Activated CD4-positive, alpha-beta T cell treated with anti-CD3 and anti-CD28 coated beads, Interleukin-2, Interleukin-4, amounts not matched to agents 100 ng/mL and 50 ng/mL, durations not matched to agents 16 hours and 8 hours (primary cell): Measurements from ENCODE around the gene CTBP2.

Experiments used
- DNase-seq: peaks from one replicate; pipeline ENCODE4 v3.0.0-alpha.2; 2020; ENCODE audit warnings: low spot score

Gene CTBP2

DNA sequence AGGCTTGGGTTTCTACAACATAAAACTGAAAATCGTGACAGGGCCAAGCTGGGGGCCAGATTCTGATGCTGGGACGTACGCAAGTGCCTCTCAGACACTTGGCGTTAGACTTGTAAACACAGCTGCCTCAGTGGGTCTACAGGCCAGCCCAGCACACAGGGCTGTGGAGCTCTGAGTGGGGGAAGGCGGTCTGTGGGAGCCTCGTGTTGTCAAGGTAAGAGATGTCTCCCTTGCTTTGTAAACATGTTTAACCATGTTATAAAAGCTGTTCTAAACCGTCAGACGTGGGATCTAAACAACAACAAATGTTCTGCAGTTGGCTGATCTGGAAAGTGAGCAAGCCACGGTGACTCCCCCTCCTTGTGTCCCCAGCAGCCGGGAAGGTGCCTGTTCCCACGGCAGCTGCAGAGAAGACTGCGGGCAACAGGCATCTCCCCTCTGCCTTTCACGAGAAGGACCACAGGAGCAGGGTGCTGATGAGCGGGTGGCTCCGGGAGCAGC is 150.7 kb downstream of the CTBP2 start:
- DNase-seq: no peak

DNA sequence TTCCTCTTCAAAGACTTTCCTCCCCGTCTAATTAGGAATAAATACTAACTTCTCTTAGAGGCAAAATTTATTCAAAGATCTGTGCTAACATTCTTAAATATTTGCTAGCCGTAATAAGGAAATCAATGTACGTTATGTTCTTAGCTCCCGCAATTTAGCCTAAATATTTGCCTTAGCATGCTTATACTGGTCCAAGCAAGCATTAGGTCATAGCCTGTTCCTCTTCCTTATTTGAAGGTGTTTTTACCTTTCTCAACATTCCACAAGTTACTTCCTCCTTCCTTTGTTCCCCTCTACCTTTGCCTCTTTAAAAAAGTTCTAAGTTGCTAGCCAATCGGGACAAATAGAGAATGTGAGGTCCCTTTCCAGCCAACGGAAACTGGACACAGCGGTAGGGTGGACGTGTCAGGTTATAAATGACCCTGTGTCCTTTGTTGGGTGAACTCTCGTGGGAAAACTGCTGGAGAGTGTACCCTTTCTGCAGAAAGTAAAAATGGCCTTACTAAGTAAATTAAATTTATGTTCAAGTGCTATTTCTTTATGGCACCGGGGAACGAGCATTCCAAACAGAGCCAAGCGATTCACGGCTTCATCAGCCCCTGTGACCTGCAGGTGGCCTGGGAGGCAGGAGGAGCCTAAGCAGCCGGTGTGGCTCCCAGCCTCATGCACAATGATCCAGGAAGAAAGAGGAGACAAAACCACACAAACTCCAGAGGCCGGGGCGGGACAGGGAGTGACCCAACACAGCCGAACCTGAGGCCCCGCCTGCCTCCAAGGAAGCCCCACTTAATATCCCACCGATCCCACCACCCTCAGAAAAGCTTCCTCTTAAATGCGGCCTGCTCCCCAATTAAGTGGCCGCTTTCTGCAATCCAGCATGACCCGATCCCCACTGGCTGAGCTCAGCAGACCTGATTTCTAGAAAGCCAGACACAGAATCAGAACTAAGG is 151.4 kb downstream of the CTBP2 start:
- no peak for DNase-seq

DNA sequence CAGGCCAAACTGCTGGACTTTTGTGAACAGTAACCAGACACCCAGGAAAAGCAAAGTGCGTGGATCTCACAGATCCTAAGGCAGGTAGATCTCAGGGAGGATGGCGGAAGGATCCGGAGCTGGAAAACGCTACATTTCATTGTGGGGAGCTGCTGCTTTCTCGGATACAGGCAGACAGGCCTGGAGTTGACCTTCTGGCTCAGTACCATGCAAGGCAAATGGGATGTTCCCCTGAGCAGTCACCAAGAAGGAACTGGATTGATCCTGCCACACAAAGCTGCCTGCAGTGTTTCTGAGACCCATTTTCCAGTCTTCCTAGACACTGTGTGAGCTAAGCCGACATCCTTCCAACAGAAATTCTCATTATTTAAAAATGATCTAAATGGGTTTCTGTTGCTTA is 152.9 kb downstream of the CTBP2 start:
- DNase-seq: no peak

DNA sequence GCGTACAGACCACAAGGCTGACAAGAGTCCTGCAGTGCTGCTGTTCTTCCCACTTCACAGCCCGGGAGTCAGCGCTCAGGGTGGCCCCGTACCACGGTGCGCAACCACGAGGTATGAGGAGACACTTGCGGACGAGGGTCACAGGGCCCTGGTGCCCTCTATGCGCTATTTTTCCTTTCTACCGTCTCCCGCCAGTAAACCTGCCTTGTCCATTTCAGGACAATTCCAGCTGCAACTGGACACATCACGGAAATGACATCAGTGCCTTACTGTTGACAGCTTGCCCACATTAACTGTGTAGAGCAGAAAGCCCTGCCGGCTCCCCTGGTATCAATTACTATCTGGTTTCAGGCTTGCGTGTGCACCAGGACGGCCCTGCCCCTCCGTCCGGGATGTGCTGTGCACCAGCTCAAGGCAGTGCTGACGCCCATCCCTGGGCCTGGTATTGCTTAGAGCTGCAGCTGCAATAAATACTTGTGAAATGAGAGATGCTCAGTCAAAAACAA is 153.4 kb downstream of the CTBP2 start:
- no peak for DNase-seq

DNA sequence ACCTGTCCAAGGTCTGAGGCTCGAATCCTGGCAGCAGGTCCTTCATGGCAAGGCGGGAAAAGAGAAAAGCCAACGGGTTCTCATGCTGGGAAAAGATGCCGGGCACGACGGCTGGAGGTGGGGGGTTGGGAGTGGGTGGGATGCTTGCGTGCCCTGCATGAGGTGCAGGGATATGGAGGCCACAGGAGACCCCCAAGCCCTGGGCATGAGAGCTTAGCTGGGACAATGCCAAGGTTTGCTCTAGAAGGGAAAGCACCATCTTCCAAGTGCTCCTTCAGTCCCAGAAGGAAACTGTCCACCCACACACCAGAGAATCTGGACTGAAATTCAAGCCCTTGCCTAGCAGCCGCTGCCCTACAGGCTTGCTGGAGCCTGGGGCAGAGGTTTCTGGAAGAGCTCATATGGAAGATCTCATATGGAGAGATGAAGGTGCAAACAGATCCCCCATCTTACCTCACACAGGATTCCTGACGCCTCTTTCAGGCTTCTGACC is 154.1 kb downstream of the CTBP2 start:
- no peak for DNase-seq

DNA sequence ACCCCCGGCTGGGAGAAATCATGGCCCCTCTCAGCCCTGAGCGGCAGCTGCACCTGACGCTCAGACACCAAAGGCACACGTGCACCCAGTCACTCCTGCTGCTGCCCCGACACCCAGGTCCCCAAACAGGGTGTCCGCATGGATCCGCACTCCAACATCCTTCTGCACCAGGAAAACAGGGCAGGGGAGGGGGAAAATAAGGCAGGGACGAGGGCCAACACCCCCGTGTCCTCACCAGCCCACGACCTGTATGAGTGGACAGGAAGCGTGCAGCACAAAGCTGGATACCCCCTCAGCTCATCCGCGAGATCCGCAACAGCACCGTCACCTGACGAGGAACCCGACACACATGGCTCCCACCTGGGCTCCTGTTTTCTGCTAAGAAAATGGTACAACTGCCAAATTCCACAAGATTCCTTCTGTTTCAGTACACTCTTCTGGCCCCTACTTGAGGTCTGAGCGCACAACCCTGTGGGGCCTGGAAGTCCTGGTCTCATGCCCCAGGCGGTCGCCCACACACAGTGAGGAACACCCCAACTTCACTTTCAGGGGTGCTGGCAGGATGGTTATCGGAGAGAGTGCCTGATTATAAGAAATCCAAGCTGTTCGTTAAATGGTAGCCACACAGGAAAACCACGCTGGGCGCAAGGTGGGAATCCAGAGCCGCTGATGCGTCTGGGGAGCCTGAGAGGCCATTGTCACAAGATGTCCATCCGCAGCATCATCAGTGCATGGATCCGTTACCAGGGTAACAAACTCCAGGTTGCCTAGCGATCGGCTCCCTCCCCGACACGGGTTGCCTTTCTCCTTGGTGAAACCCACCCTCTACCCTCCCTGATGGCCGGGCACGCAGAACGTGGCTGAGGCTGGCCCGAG is 154.8 kb downstream of the CTBP2 start:
- no peak for DNase-seq

DNA sequence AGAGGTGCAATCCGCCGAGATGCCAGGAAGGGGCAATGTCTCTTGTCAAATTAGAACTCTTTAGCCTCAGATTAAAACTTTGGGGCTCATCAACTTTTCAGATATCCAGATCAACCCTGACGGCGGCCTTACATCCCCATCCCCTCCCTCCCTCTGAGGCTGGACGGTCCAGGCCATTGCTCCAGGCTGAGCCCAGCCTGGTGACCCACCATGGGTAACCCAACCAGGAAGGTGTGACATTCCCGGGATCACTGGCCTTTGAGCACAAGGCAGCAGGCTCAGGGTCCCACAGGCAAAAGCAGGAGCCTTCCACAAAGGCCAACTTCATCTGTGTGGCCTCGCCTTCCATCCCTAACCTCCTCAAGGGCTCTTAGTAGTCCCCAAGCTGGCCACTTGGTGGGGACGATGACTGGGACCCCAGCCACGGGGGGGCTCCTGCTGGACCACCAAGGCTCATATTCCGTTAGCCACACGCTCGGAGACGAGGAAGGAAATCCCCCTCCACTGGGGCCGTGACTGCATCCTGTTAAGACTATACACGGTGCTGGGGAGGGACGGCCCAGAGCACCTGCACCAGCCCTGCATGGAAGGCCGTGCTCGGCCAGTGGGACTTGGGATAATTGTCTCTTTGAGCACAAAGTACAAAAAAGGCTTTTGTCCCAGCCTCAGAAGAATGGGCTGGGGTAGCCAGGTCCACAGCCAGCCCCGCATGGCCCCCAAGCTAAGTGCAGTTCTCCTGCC is 155.6 kb downstream of the CTBP2 start:
- no peak for DNase-seq

DNA sequence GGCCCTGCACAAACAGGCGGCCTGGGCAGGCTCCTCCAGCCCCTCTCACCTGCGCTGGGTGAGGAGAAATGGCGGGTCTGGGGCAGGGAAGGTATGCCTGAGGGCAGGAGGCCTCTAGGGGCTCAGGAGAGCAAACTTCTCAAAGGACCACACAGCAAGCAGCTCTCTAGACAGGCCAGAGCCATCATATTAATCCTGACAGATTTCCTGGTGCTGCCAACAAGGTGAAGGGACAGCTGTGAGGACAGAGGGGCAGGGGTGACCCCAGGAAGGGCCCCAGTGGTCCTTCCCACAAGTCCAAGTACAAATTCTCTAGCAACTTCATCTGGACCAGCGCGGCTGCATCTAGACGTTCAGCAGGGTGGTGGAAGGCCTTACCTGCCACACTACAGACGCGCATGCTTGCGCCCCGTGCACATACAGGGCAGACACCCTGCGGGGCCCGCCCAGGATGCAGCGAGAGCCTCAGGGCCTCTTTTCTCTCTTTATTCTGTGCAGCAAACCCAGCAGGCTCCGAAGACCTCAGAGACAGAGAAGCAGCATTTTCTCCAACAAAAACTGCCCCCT is 156.4 kb downstream of the CTBP2 start:
- DNase-seq: no peak

DNA sequence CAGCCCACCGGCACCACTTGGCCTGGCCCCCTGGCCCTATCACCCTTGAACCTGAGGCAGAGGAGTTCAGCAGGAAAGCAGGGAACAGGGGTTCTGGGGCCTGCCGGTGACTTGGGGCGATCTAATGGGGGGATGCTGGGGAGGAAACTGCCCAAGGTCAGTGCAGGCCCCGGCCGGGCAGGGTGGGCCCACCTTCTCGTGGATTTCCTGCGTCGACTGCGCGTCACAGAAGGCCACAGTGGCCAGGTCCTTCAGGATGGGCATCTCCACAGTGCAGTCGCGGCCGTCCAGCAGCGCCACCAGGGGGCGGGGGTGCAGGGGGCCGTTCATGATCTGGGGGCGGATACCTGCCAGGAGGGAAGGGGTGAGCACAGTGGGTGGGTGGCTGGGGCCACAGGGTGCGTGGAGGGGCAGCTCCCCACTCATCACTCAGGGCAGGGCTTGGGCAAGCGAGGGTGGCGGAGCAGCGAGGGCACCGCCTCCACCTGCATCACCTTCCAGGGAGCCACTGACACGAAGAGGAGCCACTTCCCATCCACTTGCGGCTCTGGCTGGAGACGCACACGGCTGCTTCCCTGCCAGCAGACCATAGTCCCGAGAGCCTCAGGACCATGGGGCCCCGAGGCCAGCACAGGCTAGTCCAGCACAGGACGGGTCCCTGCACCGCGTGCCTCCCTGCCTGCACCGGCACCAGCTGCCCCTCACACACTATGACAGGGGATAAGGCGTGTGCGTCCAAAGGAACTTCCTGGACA is 157.0 kb downstream of the CTBP2 start:
- no peak for DNase-seq

DNA sequence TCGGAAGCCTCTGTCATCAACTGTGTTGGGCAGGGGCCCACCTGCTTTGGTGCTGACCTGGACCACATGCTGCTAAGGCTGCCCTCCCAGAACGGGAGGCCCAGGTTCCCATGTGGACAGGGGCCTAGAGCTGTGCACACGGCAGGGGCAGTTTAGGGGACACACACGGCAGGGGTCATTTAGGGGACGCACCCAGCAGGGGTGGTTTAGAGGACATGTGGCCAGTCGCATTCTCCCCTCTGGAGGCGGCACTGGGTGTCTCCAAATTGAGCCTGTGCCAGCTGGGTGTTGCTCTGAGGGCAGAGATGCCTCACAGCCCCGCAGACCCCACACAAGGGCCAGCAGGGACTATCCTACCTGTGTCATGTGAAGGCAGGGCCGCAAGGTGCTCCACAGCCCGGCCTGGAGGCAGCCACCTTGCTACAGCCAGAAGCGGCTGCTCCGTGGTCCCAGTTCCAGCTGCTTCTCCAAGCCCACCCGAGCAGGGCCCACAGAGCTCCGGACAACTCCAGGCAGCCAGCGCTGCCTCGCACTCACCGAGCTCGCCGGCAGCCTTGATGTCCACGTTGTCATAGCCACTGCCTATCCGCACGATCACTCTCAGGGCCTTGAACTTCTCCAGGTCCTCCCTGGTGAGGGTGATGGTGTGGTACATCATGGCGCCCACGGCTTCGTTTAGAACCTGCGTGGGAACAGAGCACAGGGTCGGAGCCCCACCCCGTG is 157.8 kb downstream of the CTBP2 start:
- no peak for DNase-seq

DNA sequence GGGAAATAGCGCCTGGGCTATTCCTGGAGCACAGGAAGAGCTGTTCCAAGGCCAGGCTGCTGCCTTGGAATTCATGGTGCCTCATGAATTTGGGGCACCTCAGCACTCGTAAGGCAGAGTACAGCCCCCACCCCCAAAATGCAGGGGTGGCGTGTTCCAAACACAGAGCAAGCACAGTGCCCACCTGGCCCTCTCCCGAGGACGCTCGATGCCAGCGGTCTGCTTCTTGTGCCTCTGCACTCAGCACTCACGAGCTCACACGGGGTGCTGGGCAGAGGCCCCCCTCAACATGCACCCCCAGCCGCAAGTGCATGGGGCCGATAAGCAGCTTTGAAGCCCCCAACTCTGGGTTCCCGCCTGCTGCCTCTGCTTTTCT is 158.3 kb downstream of the CTBP2 start:
- DNase-seq: no peak

DNA sequence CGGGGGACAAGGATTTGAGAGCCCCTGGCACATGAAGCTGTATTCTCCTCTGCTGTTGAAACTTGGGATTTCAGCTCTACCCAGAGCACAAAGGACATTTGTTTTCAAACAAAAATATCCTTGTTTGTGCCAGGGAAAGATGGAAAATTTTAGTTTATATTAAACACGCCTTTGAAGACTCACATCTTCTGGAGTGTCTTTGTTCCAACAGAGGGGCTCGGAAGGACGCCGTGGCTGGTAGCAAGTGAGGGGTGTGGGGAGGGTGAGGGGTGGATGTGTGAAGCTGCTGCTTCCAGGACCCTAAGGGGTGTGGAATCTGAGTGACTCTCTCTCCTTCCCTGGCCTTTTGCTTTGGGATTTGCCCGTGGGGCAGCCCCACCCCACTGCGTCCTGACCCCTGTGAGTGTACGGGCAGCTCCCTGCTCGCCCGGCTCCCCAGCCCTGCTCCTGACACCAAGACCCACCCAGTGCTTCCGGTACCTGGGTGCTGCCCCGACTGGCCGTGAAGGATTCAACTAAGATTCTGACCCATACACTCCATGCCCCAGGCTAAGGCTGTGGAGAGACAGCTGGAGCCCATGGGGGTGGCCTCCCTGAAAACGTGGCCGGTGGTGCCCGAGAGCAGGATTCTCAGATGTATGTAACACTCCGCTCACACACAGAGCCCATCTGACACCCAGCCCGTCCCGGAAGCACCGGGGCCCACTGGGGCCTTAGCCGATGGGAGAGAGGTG is 158.9 kb downstream of the CTBP2 start:
- no peak for DNase-seq

DNA sequence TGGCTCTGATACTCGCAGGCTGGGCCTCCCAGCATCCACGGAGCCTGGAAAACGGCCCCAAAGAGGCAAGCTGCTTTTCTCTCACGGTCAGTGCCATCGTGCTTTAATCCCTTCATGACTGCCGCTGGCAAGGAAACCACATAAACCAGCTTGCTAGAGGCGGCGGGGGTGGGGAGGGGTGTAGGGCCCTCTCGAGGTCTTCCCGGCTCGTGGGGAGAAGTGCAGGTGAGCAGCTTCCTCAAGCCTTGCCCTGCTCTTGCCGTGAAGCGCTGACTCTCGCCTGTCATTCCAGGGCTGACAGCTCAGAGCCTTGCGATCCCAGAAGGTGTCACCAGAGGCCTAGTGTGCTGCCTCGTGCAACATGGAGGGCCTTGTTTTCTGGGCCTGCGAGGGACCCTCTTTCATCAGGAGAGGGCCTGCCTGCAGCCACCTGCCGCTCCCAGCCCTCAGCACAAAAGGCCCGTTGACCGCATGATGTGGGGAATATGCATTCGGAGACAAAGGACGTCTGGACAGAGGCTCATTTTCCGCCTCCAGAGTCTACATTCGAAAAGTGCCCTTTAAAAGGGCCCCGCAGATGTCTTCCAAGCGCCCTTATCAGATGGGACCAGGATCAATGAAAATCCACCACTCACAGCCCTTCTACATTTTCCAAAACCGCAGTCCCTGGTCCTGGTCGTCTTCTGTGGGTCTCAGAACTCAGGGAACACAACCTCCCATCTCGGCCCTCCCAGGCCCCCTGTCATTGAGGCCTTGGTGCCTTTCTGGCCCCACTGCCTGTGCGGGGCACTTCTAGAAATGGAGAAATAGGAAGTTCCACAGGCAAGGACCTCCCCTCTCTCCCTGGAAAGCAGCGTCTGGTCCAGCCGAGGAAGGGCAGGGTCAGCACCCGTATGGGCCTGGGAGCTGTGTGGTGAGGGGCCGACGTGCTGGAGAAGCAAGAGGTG is 159.7 kb downstream of the CTBP2 start:
- no peak for DNase-seq

DNA sequence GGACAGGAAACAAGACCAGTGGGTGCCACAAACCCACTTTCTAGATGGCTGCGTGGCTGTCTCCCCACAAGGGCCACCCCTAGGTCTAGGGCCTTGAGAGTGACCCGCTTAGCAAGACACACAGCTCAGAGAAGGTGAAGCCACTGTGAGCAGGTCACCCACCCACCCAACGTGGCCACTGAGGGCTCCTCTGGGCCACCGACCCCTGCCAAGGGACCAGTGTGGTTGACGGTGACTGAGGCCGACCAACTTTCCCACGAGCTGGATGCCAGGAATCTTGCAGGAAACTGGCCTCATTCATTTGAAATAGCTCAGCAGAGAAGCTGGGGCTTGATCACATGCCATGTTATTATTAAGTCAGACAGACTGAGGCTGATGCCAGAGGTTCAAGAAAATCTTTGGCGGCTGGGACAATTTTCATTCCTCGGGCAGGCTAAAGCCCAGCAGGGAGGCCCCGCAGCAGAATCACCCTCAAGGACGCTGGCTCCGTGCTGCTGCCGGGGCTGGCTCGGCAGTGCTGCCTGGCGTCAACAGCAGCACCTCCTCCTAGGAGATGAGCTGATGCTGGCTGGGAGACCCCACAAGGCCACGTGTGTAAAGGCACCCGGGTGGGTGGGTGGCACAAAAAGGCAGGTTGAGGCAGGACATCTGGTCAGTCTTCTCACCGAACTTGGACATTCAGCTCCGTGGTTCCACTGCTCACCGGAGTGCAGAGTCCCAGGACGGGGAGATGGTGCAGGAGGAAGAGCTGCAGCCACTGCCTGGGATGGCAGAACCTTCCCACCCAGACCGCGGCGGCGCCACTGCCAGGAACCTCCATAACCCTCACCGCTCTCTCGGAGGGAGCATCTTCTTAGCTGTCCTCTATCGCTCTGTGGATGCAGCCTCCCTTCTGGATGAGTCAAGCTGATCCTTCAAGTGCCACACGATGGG is 160.7 kb downstream of the CTBP2 start:
- DNase-seq: no peak

DNA sequence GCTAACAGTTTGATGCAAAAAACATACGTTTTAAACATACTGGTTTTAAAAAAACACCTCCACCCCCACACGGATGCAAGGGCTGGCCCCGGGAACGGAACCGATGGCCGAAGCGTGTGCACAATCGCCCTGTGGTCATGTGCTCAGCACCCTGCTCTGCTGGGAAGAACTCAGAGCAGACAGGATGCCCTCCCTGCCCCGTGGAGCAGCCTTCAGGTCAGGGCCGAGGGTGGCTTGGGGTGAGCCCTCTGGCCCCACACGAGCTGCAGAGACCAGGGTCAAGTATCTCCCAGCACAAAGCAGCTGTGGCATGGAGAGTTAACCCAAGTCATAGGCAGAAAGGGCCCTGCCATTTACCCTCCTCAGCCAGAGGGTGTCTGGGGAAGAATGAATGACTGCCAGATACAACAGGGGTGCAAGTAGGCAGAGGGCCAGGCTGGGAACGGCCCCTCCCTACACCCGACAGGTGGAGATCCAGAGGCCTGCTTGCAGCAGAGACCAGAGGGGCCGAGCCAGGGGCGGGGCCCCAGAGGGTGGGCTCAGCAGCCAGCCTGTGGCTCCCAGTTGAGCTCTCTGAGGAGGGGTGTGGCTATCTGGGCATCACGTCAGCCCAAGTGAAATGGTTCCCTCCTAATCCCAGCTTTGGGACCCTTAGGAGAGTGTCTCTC is 161.6 kb downstream of the CTBP2 start:
- DNase-seq: no peak
